ENCODE results near the gene CCNY.

GRCh38 chr10:35563261-35563891 is 227.1 kb downstream of the CCNY start:
- TF ChIP-seq CTCF (IDR thresholded peaks at IDR 0.05), result peak; percentile 73 to 91
- no peak for TF ChIP-seq POLR2A (IDR thresholded peaks at IDR 0.05)
- no peak for TF ChIP-seq EP300 (IDR thresholded peaks at IDR 0.05)

All from suprapubic skin (tissue), 3 donors.